Epithelial cell of proximal tubule (primary cell): Measurements from ENCODE around the gene OTOS. TPM values are rescaled to one million over a fixed set of nuclear protein-coding genes. Genes with fewer than 3 reads are reported as not detected.
A peak's percentile ranks its signal among the peaks of the same experiment; 100 is the strongest.

Experiments used
- DNase-seq: peaks from one replicate; pipeline ENCODE4 v3.0.0-alpha.2; 2011; ENCODE audit warnings: low read depth
- H3K4me3 ChIP-seq: 2 replicates; pipeline ENCODE4 v1.5.1; 2011; ENCODE audit warnings: low read depth, mild to moderate bottlenecking, low read length
- CTCF ChIP-seq: conservative IDR thresholded peaks from 2 replicates; pipeline ENCODE4 v1.5.1; 2012; ENCODE audit warnings: low read depth, mild to moderate bottlenecking, low read length
- total RNA-seq: library from RNA; depleted of rRNA; stranded (reverse); fragments of >200 nt; gene quantifications from 2 replicates; pipeline ENCODE4 v1.2.3, GENCODE V29; 2015

OTOS gene
- total RNA-seq, 1 donor from 2014 or later: not detected

- DNase-seq: no peak
- H3K4me3 ChIP-seq: no peak overlapping the region
- TF ChIP-seq CTCF: peak; percentile 34
Observed at GRCh38 chr2:240131941-240132650, 8.4 kb downstream of the OTOS start.

GRCh38 chr2:240131296-240131695, 9.2 kb downstream of the OTOS start:
- H3K4me3 ChIP-seq: no peak overlapping the region

GRCh38 chr2:240130393-240131195, 9.9 kb downstream of the OTOS start:
- no peak for DNase-seq
- no peak for TF ChIP-seq CTCF
- no peak overlapping the region for H3K4me3 ChIP-seq

More at GRCh38 chr2:240131296-240131695, 9.2 kb downstream of the OTOS start:
- TF ChIP-seq CTCF: no peak
- no peak for DNase-seq

GRCh38 chr2:240129731-240130392, 10.6 kb downstream of the OTOS start:
- no peak for TF ChIP-seq CTCF
- no peak for DNase-seq
- H3K4me3 ChIP-seq: no peak overlapping the region

GRCh38 chr2:240129311-240129710, 11.1 kb downstream of the OTOS start:
- H3K4me3 ChIP-seq: no peak overlapping the region
- no peak for DNase-seq
- no peak for TF ChIP-seq CTCF

- no peak for DNase-seq
- no peak for TF ChIP-seq CTCF
- no peak overlapping the region for H3K4me3 ChIP-seq
Observed at GRCh38 chr2:240128608-240129145, 11.8 kb downstream of the OTOS start.
